ENCODE data around the gene NUDT22.
A peak's percentile ranks its signal among the peaks of the same experiment; 100 is the strongest.

NUDT22 gene

GRCh38 chr11:64225608-64226506 lies at the start of gene NUDT22, which contains the start of gene TRPT1:
NUDT22 (plus strand) TSS chr11:64226274; CDS start chr11:64226653, 379 bp downstream.
TRPT1 (minus strand) TSS chr11:64226186; CDS start chr11:64225860, 326 bp downstream.
- peak; percentile 86 to 89 for DNase-seq (ENCODE audit: low read depth in 2 of 2)

GRCh38 chr11:64176751-64177150 lies 49.3 kb upstream of the NUDT22 start:
- DNase-seq (ENCODE audit: low read depth in 2 of 2) = no peak

GRCh38 chr11:64178203-64178602 lies 47.9 kb upstream of the NUDT22 start:
- DNase-seq (ENCODE audit: low read depth in 2 of 2) = no peak

GRCh38 chr11:64178951-64179639 lies 47.0 kb upstream of the NUDT22 start:
- DNase-seq (ENCODE audit: low read depth in 2 of 2) = no peak

GRCh38 chr11:64180891-64181290 lies 45.2 kb upstream of the NUDT22 start:
- no peak for DNase-seq (ENCODE audit: low read depth in 2 of 2)

- DNase-seq (ENCODE audit: low read depth in 2 of 2) = peak in 1 of 2 donors; percentile 5
Measured at GRCh38 chr11:64181506-64182411, 44.3 kb upstream of the NUDT22 start.

- DNase-seq (ENCODE audit: low read depth in 2 of 2) = no peak
Measured at GRCh38 chr11:64183890-64184289, 42.2 kb upstream of the NUDT22 start.

- DNase-seq (ENCODE audit: low read depth in 2 of 2) = peak in 1 of 2 donors; percentile 14
Measured at GRCh38 chr11:64185175-64185692, 40.8 kb upstream of the NUDT22 start.

- peak; percentile 97 to 98 for DNase-seq (ENCODE audit: low read depth in 2 of 2)
Measured at GRCh38 chr11:64185693-64186491, 40.2 kb upstream of the NUDT22 start, which contains the start of gene STIP1. STIP1 (plus strand) TSS chr11:64186171; CDS start chr11:64186262, 91 bp downstream.

GRCh38 chr11:64186492-64187165 lies 39.4 kb upstream of the NUDT22 start:
- DNase-seq (ENCODE audit: low read depth in 2 of 2) = no peak

GRCh38 chr11:64192434-64192833 lies 33.6 kb upstream of the NUDT22 start:
- no peak for DNase-seq (ENCODE audit: low read depth in 2 of 2)

GRCh38 chr11:64196626-64197025 lies 29.4 kb upstream of the NUDT22 start:
- no peak for DNase-seq (ENCODE audit: low read depth in 2 of 2)

GRCh38 chr11:64198511-64198910 lies 27.6 kb upstream of the NUDT22 start:
- no peak for DNase-seq (ENCODE audit: low read depth in 2 of 2)

GRCh38 chr11:64201543-64201942 lies 24.5 kb upstream of the NUDT22 start:
- no peak for DNase-seq (ENCODE audit: low read depth in 2 of 2)

GRCh38 chr11:64202992-64203391 lies 23.1 kb upstream of the NUDT22 start:
- DNase-seq (ENCODE audit: low read depth in 2 of 2) = no peak

GRCh38 chr11:64203421-64204079 lies 22.5 kb upstream of the NUDT22 start:
- no peak for DNase-seq (ENCODE audit: low read depth in 2 of 2)

GRCh38 chr11:64204080-64204440 lies 22.0 kb upstream of the NUDT22 start:
- no peak for DNase-seq (ENCODE audit: low read depth in 2 of 2)

GRCh38 chr11:64204464-64204989 lies 21.5 kb upstream of the NUDT22 start:
- DNase-seq (ENCODE audit: low read depth in 2 of 2) = peak; percentile 58 to 71
